HG03565 (cell line): ENCODE data around the gene ITGB1BP2.
A peak's percentile ranks its signal among the peaks of the same experiment; 100 is the strongest.
"Not testable (repeated sequence)": the region's sequence is repeated elsewhere in the genome, so short reads cannot be mapped to it uniquely, and the experiment has no call there.

ENCODE experiments used
- ATAC-seq: cut with Tn5 transposase; IDR thresholded peaks from one replicate; pipeline ENCODE4 v1.9.1; 2021; ENCODE audit warnings: mild to moderate bottlenecking, moderate library complexity; ENCODE audit not compliant: unreplicated experiment

ITGB1BP2 gene

GRCh38 chrX:71301195-71301924, at the start of gene ITGB1BP2:
ITGB1BP2 (plus strand) TSS chrX:71301750; CDS start chrX:71301807, 57 bp downstream.
- ATAC-seq: no peak

GRCh38 chrX:71252221-71252620, 49.3 kb upstream of the ITGB1BP2 start:
- no peak for ATAC-seq

GRCh38 chrX:71253253-71254091, 48.1 kb upstream of the ITGB1BP2 start:
- ATAC-seq: no peak

GRCh38 chrX:71254092-71254963, 47.2 kb upstream of the ITGB1BP2 start, which contains the start of gene ZMYM3:
ZMYM3 (minus strand) TSS chrX:71254140; CDS start chrX:71253255, 885 bp downstream.
- ATAC-seq: peak; percentile 68

GRCh38 chrX:71256051-71256450, 45.5 kb upstream of the ITGB1BP2 start:
- no peak for ATAC-seq

- ATAC-seq: no peak
Measured at GRCh38 chrX:71256856-71257255, 44.7 kb upstream of the ITGB1BP2 start.

- not testable (repeated sequence) for ATAC-seq
Measured at GRCh38 chrX:71268624-71269023, 32.9 kb upstream of the ITGB1BP2 start.

- ATAC-seq: no peak
Measured at GRCh38 chrX:71269801-71270395, 31.7 kb upstream of the ITGB1BP2 start.

GRCh38 chrX:71272313-71272712, 29.2 kb upstream of the ITGB1BP2 start:
- not testable (repeated sequence) for ATAC-seq

- not testable (repeated sequence) for ATAC-seq
Measured at GRCh38 chrX:71281300-71281699, 20.2 kb upstream of the ITGB1BP2 start.

- ATAC-seq: peak; percentile 17
Measured at GRCh38 chrX:71282514-71283402, 18.8 kb upstream of the ITGB1BP2 start.

- ATAC-seq: peak; percentile 92
Measured at GRCh38 chrX:71283403-71284143, 18.0 kb upstream of the ITGB1BP2 start, which contains the start of gene NONO. NONO (plus strand) TSS chrX:71283635; CDS start chrX:71290638, 7,003 bp downstream.

GRCh38 chrX:71285929-71286328, 15.6 kb upstream of the ITGB1BP2 start:
- no peak for ATAC-seq

- ATAC-seq: no peak
Measured at GRCh38 chrX:71291381-71291780, 10.2 kb upstream of the ITGB1BP2 start.

GRCh38 chrX:71292669-71293365, 8.7 kb upstream of the ITGB1BP2 start:
- no peak for ATAC-seq

- ATAC-seq: no peak
Measured at GRCh38 chrX:71296806-71297205, 4.7 kb upstream of the ITGB1BP2 start.

- ATAC-seq: no peak
Measured at GRCh38 chrX:71298119-71298518, 3.4 kb upstream of the ITGB1BP2 start.

GRCh38 chrX:71300064-71300463, 1.5 kb upstream of the ITGB1BP2 start:
- not testable (repeated sequence) for ATAC-seq
